ENCODE results near the gene TMEM42. TPM values are rescaled to one million over a fixed set of nuclear protein-coding genes. Genes with fewer than 3 reads are reported as not detected.

Gene TMEM42
- total RNA-seq, 1 donor from 2014 or later = 9.4 TPM

DNA sequence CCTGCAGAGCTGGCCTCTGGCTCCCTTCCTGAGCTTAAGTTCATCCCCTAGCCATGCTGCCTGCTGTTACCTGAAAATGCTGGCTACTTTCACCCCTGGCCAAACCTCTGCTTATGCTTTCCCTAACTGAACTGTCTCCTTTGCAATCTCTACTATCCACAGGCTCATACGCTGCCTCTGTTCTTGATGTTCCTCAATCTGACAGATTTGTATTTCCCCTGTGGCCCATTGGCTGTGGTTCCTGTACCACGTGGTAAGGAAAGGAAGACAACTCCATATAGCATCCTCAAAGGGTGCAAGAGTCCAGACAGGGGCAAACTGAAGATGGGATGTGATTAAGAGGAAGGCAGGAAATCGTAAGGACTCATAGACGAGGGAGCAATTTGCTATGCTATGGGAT is 45.9 kb downstream of the TMEM42 start:
- intact Hi-C loops (cut with micrococcal nuclease) = no loop called here

DNA sequence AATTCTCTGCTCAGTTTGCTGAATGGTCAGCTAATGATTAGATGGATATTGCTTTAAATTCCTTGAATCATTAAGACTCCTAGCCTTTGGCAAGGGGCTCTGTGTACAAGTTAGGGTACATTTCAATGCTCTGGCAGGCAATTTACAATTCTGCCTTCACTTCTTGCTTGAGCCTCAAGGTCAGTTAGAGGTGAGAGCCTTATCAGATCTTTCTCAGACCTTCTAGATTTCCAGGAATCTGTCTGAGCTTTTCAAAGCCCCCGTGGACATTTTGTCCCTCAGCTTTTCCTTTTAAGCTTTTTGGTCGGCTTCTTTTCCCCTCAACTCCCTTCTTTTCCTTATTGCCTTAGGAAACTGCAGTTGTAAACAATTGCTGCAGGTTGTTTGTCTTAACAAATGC is 47.4 kb downstream of the TMEM42 start:
- intact Hi-C loops (cut with micrococcal nuclease) = no loop called here

GRCh38 chr3:44910693-44911092 is 49.0 kb downstream of the TMEM42 start:
- intact Hi-C loops (cut with micrococcal nuclease) = no loop called here

- intact Hi-C loops (cut with micrococcal nuclease) = loop anchor here (1.0 kb wide), 1 partner anchor 381 kb away; no protein-coding TSS in a partner anchor
Observed at GRCh38 chr3:44913868-44914468, 52.3 kb downstream of the TMEM42 start.

GRCh38 chr3:44914936-44915335 is 53.2 kb downstream of the TMEM42 start:
- intact Hi-C loops (cut with micrococcal nuclease) = loop anchor here (1.0 kb wide), 1 partner anchor 382 kb away; no protein-coding TSS in a partner anchor

Other genes with a start within 250 kb of the TMEM42 start
- gene ZNF197, start 236.9 kb upstream of the TMEM42 start, total RNA-seq = 12.1 and 12.7 TPM in 2 replicates
- 2.8 and 4.0 TPM in 2 replicates for gene ZNF35, start 213.2 kb upstream of the TMEM42 start, total RNA-seq
- 0.59 and 0.68 TPM in 2 replicates for gene ZNF502, start 149.3 kb upstream of the TMEM42 start, total RNA-seq
- gene ZNF501, start 132.3 kb upstream of the TMEM42 start, total RNA-seq = 1.8 and 1.9 TPM in 2 replicates
- 33.1 and 37.3 TPM in 2 replicates for gene KIAA1143, start 100.3 kb upstream of the TMEM42 start, total RNA-seq
- 43.3 and 44.8 TPM in 2 replicates for gene KIF15, start 100.1 kb upstream of the TMEM42 start, total RNA-seq
- gene TGM4, start 12.7 kb downstream of the TMEM42 start, total RNA-seq = not detected in 2 replicates
- 51.8 and 52.6 TPM in 2 replicates for gene ZDHHC3, start 114.3 kb downstream of the TMEM42 start, total RNA-seq
- gene EXOSC7, start 114.3 kb downstream of the TMEM42 start, total RNA-seq = 54.6 and 57.5 TPM in 2 replicates
- 0.27 and 0.36 TPM in 2 replicates for gene CLEC3B, start 164.4 kb downstream of the TMEM42 start, total RNA-seq